HT1080 (cell line): ENCODE measurements around the gene CCND3. TPM values are rescaled to one million over a fixed set of nuclear protein-coding genes. Genes with fewer than 3 reads are reported as not detected.
"Not testable (repeated sequence)": the region's sequence is repeated elsewhere in the genome, so short reads cannot be mapped to it uniquely, and the experiment has no call there.

Source experiments
- DNase-seq: peaks from one replicate; pipeline ENCODE4 v3.0.0-alpha.2; 2015; ENCODE audit warnings: low read depth
- total RNA-seq: library from RNA; depleted of rRNA; stranded (reverse); fragments of >200 nt; shearing (Covaris generic); gene quantifications from 2 replicates; pipeline ENCODE4 v1.2.3, GENCODE V29; 2014

CCND3 gene
- total RNA-seq, 1 experiment from 2014 or later, result 53.6 TPM

GRCh38 chr6:41954668-41955067, 13.1 kb upstream of the CCND3 start:
- no peak for DNase-seq

- DNase-seq, result no peak
Observed at GRCh38 chr6:41947581-41948220, 6.1 kb upstream of the CCND3 start.

GRCh38 chr6:41943456-41943855, 1.8 kb upstream of the CCND3 start:
- no peak for DNase-seq

- DNase-seq, result not testable (repeated sequence)
Observed at GRCh38 chr6:41942882-41943281, 1.3 kb upstream of the CCND3 start.

GRCh38 chr6:41942067-41942851, 651 bp upstream of the CCND3 start:
- no peak for DNase-seq

GRCh38 chr6:41940759-41941279, 789 bp downstream of the CCND3 start:
- DNase-seq, result peak; percentile 29

- no peak for DNase-seq
Observed at GRCh38 chr6:41939848-41940758, 1.5 kb downstream of the CCND3 start.

GRCh38 chr6:41939176-41939847, 2.3 kb downstream of the CCND3 start:
- DNase-seq, result no peak

GRCh38 chr6:41938590-41939175, 2.9 kb downstream of the CCND3 start:
- no peak for DNase-seq

GRCh38 chr6:41937861-41938574, 3.6 kb downstream of the CCND3 start:
- no peak for DNase-seq

- no peak for DNase-seq
Observed at GRCh38 chr6:41937472-41937860, 4.1 kb downstream of the CCND3 start.

- peak; percentile 88 for DNase-seq
Observed at GRCh38 chr6:41936073-41936837, 5.4 kb downstream of the CCND3 start.

GRCh38 chr6:41935685-41936072, 5.9 kb downstream of the CCND3 start:
- no peak for DNase-seq

- no peak for DNase-seq
Observed at GRCh38 chr6:41935193-41935574, 6.4 kb downstream of the CCND3 start.

GRCh38 chr6:41934278-41935192, 7.1 kb downstream of the CCND3 start:
- no peak for DNase-seq

GRCh38 chr6:41932378-41932777, 9.2 kb downstream of the CCND3 start:
- DNase-seq, result no peak

- no peak for DNase-seq
Observed at GRCh38 chr6:41931792-41932191, 9.8 kb downstream of the CCND3 start.

- no peak for DNase-seq
Observed at GRCh38 chr6:41929924-41930323, 11.7 kb downstream of the CCND3 start.
